ENCODE measurements around the gene ZNF205. TPM values are rescaled to one million over a fixed set of nuclear protein-coding genes. Genes with fewer than 3 reads are reported as not detected.

The ZNF205 gene
- total RNA-seq, 1 donor from 2014 or later, result 15.4 TPM

GRCh38 chr16:3065069-3065741 is 47.2 kb upstream of the ZNF205 start, which contains the start of gene IL32:
Gene IL32 (plus strand): TSS chr16:3065640. CDS start chr16:3065812, 172 bp downstream.
- peaks cover 2% of the 10 kb centered on the region for H3K36me3 Mint-ChIP-seq (ENCODE audit: low read depth, unreplicated experiment)
- no peak for TF ChIP-seq CTCF (IDR thresholded peaks at IDR 0.05; ENCODE audit: insufficient read depth, low read depth, low read length)
- no peak for TF ChIP-seq EZH2 (IDR thresholded peaks at IDR 0.05; ENCODE audit: insufficient read depth, low read length)
- Histone ChIP-seq H3K27ac (ENCODE audit: low read depth, low read length) (peak within 1 kb of the TSS; percentile 27), H3K27me3 (ENCODE audit: insufficient read depth, low read length) (peaks cover 2% of the 10 kb centered on the region), H3K9ac (ENCODE audit: low read length) (peak within 1 kb of the TSS; percentile 68), H3K4me1 (ENCODE audit: insufficient read depth, low read length) (peaks cover 6% of the 10 kb centered on the region), H3K4me3 (ENCODE audit: insufficient read depth, low read depth, low read length) (no peak within 1 kb of the TSS), H3K4me2 (ENCODE audit: low read length) (peak within 1 kb of the TSS; percentile 66), H3K9me3 (ENCODE audit: insufficient read depth, low read depth, low read length) (no peaks in the 10 kb centered on the region), H3K79me2 (ENCODE audit: insufficient read depth, low read length) (no peaks in the 10 kb centered on the region), H3K36me3 (ENCODE audit: insufficient read depth, low read length) (no peaks in the 10 kb centered on the region), H4K20me1 (ENCODE audit: insufficient read depth, low read length) (no peaks in the 10 kb centered on the region), H2AFZ (ENCODE audit: low read depth, low read length) (peak within 1 kb of the TSS; percentile 72)
- peak; percentile 36 for DNase-seq (ENCODE audit: low read depth)
- peaks cover 4% of the 10 kb centered on the region for H3K27me3 Mint-ChIP-seq (ENCODE audit: low read depth, unreplicated experiment)
- FAIRE-seq, result no peak
- peak within 1 kb of the TSS; percentile 34 for H3K4me3 Mint-ChIP-seq (ENCODE audit: unreplicated experiment)
- peak within 1 kb of the TSS; percentile 15 for H3K27ac Mint-ChIP-seq (ENCODE audit: unreplicated experiment)
- H3K4me1 Mint-ChIP-seq (ENCODE audit: low read depth, unreplicated experiment), result peaks cover 8% of the 10 kb centered on the region
- H3K9me3 Mint-ChIP-seq (ENCODE audit: unreplicated experiment), result peaks cover 2% of the 10 kb centered on the region

GRCh38 chr16:3065742-3066439 is 46.5 kb upstream of the ZNF205 start:
- no peak overlapping the region for H3K27ac ChIP-seq (ENCODE audit: low read depth, low read length)
- H3K36me3 ChIP-seq (ENCODE audit: insufficient read depth, low read length), result no peaks in the 10 kb centered on the region
- H3K4me3 Mint-ChIP-seq (ENCODE audit: unreplicated experiment), result peak overlapping the region; percentile 34
- H2AFZ ChIP-seq (ENCODE audit: low read depth, low read length), result peak overlapping the region; percentile 72
- no peaks in the 10 kb centered on the region for H3K9me3 ChIP-seq (ENCODE audit: insufficient read depth, low read depth, low read length)
- peaks cover 5% of the 10 kb centered on the region for H3K27me3 Mint-ChIP-seq (ENCODE audit: low read depth, unreplicated experiment)
- peaks cover 8% of the 10 kb centered on the region for H3K4me1 Mint-ChIP-seq (ENCODE audit: low read depth, unreplicated experiment)
- H3K9ac ChIP-seq (ENCODE audit: low read length), result peak overlapping the region; percentile 68
- H3K4me2 ChIP-seq (ENCODE audit: low read length), result peak overlapping the region; percentile 66
- TF ChIP-seq EZH2 (IDR thresholded peaks at IDR 0.05; ENCODE audit: insufficient read depth, low read length) (no peak), CTCF (IDR thresholded peaks at IDR 0.05; ENCODE audit: insufficient read depth, low read depth, low read length) (no peak)
- H3K9me3 Mint-ChIP-seq (ENCODE audit: unreplicated experiment), result peaks cover 3% of the 10 kb centered on the region
- H3K27ac Mint-ChIP-seq (ENCODE audit: unreplicated experiment), result no peak overlapping the region
- no peaks in the 10 kb centered on the region for H4K20me1 ChIP-seq (ENCODE audit: insufficient read depth, low read length)
- FAIRE-seq, result no peak
- H3K36me3 Mint-ChIP-seq (ENCODE audit: low read depth, unreplicated experiment), result peaks cover 3% of the 10 kb centered on the region
- DNase-seq (ENCODE audit: low read depth), result no peak
- H3K4me3 ChIP-seq (ENCODE audit: insufficient read depth, low read depth, low read length), result no peak overlapping the region
- peaks cover 6% of the 10 kb centered on the region for H3K4me1 ChIP-seq (ENCODE audit: insufficient read depth, low read length)
- peaks cover 2% of the 10 kb centered on the region for H3K27me3 ChIP-seq (ENCODE audit: insufficient read depth, low read length)
- H3K79me2 ChIP-seq (ENCODE audit: insufficient read depth, low read length), result no peaks in the 10 kb centered on the region

GRCh38 chr16:3066440-3066748 is 46.0 kb upstream of the ZNF205 start:
- Histone ChIP-seq H3K9ac (ENCODE audit: low read length) (no peak overlapping the region), H3K27ac (ENCODE audit: low read depth, low read length) (no peak overlapping the region), H3K36me3 (ENCODE audit: insufficient read depth, low read length) (no peaks in the 10 kb centered on the region), H3K4me3 (ENCODE audit: insufficient read depth, low read depth, low read length) (no peak overlapping the region), H3K4me2 (ENCODE audit: low read length) (peak overlapping the region; percentile 66), H3K27me3 (ENCODE audit: insufficient read depth, low read length) (peaks cover 2% of the 10 kb centered on the region), H2AFZ (ENCODE audit: low read depth, low read length) (no peak overlapping the region), H3K4me1 (ENCODE audit: insufficient read depth, low read length) (peaks cover 6% of the 10 kb centered on the region), H4K20me1 (ENCODE audit: insufficient read depth, low read length) (no peaks in the 10 kb centered on the region), H3K9me3 (ENCODE audit: insufficient read depth, low read depth, low read length) (no peaks in the 10 kb centered on the region), H3K79me2 (ENCODE audit: insufficient read depth, low read length) (no peaks in the 10 kb centered on the region)
- Mint-ChIP-seq H3K4me1 (ENCODE audit: low read depth, unreplicated experiment) (peaks cover 8% of the 10 kb centered on the region), H3K4me3 (ENCODE audit: unreplicated experiment) (no peak overlapping the region), H3K27ac (ENCODE audit: unreplicated experiment) (no peak overlapping the region), H3K9me3 (ENCODE audit: unreplicated experiment) (peaks cover 3% of the 10 kb centered on the region), H3K27me3 (ENCODE audit: low read depth, unreplicated experiment) (peaks cover 5% of the 10 kb centered on the region), H3K36me3 (ENCODE audit: low read depth, unreplicated experiment) (peaks cover 6% of the 10 kb centered on the region)
- no peak for FAIRE-seq
- no peak for DNase-seq (ENCODE audit: low read depth)
- TF ChIP-seq EZH2 (IDR thresholded peaks at IDR 0.05; ENCODE audit: insufficient read depth, low read length) (no peak), CTCF (IDR thresholded peaks at IDR 0.05; ENCODE audit: insufficient read depth, low read depth, low read length) (no peak)
